ENCODE results near the gene CELF4.

DNA sequence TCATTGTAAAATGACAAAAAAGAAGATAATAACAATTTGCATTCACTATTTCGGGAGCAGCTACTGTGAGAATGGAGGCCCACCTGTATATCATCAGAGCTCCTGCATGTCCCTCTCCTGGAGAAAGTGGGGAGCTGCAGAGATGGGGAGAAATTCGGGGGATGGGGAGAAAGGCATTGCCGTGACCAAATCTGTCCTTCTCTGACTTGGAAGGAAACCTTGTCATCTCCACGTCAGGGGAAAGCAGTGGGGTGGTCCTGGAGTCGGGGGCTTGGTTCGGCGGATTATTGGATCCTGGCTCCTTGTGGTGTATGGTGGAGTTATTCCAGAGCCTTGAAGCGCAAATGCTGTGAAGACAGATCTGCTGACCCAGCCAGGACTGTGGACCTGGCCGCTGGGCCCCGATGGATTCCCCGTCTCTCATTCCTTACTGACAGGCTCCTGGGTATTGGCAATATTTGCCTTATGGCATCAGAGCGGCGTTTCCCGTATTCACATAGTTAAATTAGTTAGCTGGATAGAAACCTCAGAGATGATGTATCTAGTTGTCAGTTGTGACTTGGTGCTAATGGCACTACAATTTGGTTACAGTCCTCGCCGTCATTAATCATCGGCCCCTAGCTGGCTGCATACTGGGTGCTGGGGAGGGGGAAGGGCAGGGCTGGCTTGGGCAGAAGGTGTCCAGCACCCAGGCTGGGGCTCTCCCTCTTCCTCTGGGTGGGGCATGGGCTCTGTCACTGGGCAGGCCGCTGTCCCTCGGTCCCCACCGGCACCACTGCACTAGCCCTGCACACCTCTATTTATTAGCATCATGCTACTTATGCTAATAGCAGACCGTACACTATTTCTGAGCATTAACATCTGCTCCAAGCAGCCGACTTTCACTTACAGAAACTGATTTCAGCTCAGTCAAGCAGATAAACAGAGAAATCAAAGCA lies 31.7 kb downstream of the CELF4 start:
- TF ChIP-seq, protein P1, sequence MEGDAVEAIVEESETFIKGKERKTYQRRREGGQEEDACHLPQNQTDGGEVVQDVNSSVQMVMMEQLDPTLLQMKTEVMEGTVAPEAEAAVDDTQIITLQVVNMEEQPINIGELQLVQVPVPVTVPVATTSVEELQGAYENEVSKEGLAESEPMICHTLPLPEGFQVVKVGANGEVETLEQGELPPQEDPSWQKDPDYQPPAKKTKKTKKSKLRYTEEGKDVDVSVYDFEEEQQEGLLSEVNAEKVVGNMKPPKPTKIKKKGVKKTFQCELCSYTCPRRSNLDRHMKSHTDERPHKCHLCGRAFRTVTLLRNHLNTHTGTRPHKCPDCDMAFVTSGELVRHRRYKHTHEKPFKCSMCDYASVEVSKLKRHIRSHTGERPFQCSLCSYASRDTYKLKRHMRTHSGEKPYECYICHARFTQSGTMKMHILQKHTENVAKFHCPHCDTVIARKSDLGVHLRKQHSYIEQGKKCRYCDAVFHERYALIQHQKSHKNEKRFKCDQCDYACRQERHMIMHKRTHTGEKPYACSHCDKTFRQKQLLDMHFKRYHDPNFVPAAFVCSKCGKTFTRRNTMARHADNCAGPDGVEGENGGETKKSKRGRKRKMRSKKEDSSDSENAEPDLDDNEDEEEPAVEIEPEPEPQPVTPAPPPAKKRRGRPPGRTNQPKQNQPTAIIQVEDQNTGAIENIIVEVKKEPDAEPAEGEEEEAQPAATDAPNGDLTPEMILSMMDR (conservative IDR thresholded peaks at IDR 0.05): no peak
- no peak for TF ChIP-seq ZFX (IDR thresholded peaks at IDR 0.05)

All from C4-2B (cell line).